MCF 10A (cell line): ENCODE data around the gene NFIB. TPM values are rescaled to one million over a fixed set of nuclear protein-coding genes. Genes with fewer than 3 reads are reported as not detected.

Source experiments
- BruUV-seq: library from RNA; stranded (reverse); fragments of 400-500 nt; replicated peaks from 2 replicates; lab custom pipeline; 2021; lab: Mats Ljungman, UMichigan
- CTCF ChIA-PET: fragments of 300-600 bp; sonication (Branson Sonifier 250); formaldehyde crosslinking; extraction: SDS; loops from one replicate; lab custom pipeline; 2021; ENCODE audit warnings: antibody characterized with exemption, inconsistent platforms; lab: Yijun Ruan, JAX
- POLR2A ChIA-PET: fragments of 300-600, 350-650 bp; sonication (Branson Sonifier 250); formaldehyde crosslinking; extraction: SDS; loops from one replicate; lab custom pipeline; 2020; ENCODE audit warnings: antibody characterized with exemption, inconsistent platforms; lab: Yijun Ruan, JAX
- DNase-seq: peaks from one replicate; pipeline ENCODE4 v3.0.0-alpha.2; 2018; ENCODE audit not compliant: unreplicated experiment
- H3K27ac Mint-ChIP-seq: one replicate; pipeline ENCODE4 v1.8.0; 2022; ENCODE audit warnings: mild to moderate bottlenecking, low read depth, mixed read lengths; ENCODE audit not compliant: unreplicated experiment
- H3K27me3 Mint-ChIP-seq: one replicate; pipeline ENCODE4 v1.8.0; 2022; ENCODE audit warnings: mixed read lengths; ENCODE audit not compliant: insufficient read depth, unreplicated experiment
- H3K36me3 Mint-ChIP-seq: one replicate; pipeline ENCODE4 v1.8.0; 2022; ENCODE audit warnings: mild to moderate bottlenecking, moderate library complexity, mixed read lengths; ENCODE audit not compliant: insufficient read depth, unreplicated experiment
- H3K4me1 Mint-ChIP-seq: one replicate; pipeline ENCODE4 v1.8.0; 2022; ENCODE audit warnings: mixed read lengths; ENCODE audit not compliant: insufficient read depth, unreplicated experiment
- H3K4me3 Mint-ChIP-seq: one replicate; pipeline ENCODE4 v1.8.0; 2022; ENCODE audit warnings: mild to moderate bottlenecking, moderate library complexity, mixed read lengths; ENCODE audit not compliant: unreplicated experiment
- H3K9me3 Mint-ChIP-seq: one replicate; pipeline ENCODE4 v1.8.0; 2022; ENCODE audit warnings: mixed read lengths; ENCODE audit not compliant: unreplicated experiment
- CTCF ChIP-seq: fragments of 200-600 bp; IDR thresholded peaks from one replicate; pipeline ENCODE4 v1.8.0; 2022; ENCODE audit warnings: antibody characterized with exemption, mild to moderate bottlenecking; ENCODE audit not compliant: unreplicated experiment
- intact Hi-C: fragments of 100-400 bp; cut with micrococcal nuclease; formaldehyde crosslinking; loops from 2 replicates; pipeline ENCODE4 v1.14.1; 2022
- total RNA-seq: library from RNA; stranded (reverse); gene quantifications from 2 replicates; pipeline ENCODE4 v1.2.3, GENCODE V29; 2022

NFIB gene
- total RNA-seq, 1 experiment from 2014 or later, result 70.8 TPM

- no peak for DNase-seq
- ChIA-PET CTCF (interaction anchor here (0.6 to 1.6 kb wide), 4 partner anchors 12 to 776 kb away, joined by 3 to 4 read pairs (median 3); no protein-coding TSS in a partner anchor), POLR2A (interaction anchor here (1.1 kb wide), 1 partner anchor 22 kb away, joined by 5 read pairs; no protein-coding TSS in a partner anchor)
- Mint-ChIP-seq H3K36me3 (peaks cover 17% of the 10 kb centered on the region), H3K4me1 (peaks cover 43% of the 10 kb centered on the region), H3K27ac (no peak overlapping the region), H3K4me3 (no peak overlapping the region), H3K27me3 (no peaks in the 10 kb centered on the region), H3K9me3 (no peaks in the 10 kb centered on the region)
- intact Hi-C loops, result no loop called here
- BruUV-seq, result no TSS peak
- no peak for TF ChIP-seq CTCF
These were observed 110.4 kb downstream of the NFIB start for GRCh38 chr9:14203356-14204056.

- BruUV-seq, result no TSS peak
- CTCF ChIA-PET, result no interaction called here
These were observed 115.0 kb downstream of the NFIB start for GRCh38 chr9:14198841-14199455.

GRCh38 chr9:14198047-14198840 lies 115.7 kb downstream of the NFIB start:
- ChIA-PET CTCF (interaction anchor here (0.8 to 1.2 kb wide), 4 partner anchors 8 to 770 kb away, joined by 3 to 4 read pairs (median 4); no protein-coding TSS in a partner anchor), POLR2A (interaction anchor here (0.7 to 2.1 kb wide), 9 partner anchors 7 to 122 kb away, joined by 3 to 8 read pairs (median 3); no protein-coding TSS in a partner anchor)
- Mint-ChIP-seq H3K27ac (peak overlapping the region; percentile 10), H3K27me3 (no peaks in the 10 kb centered on the region), H3K4me1 (peaks cover 25% of the 10 kb centered on the region), H3K36me3 (peaks cover 18% of the 10 kb centered on the region), H3K4me3 (no peak overlapping the region), H3K9me3 (no peaks in the 10 kb centered on the region)
- no TSS peak for BruUV-seq
- DNase-seq, result no peak
- intact Hi-C loops, result no loop called here
- TF ChIP-seq CTCF, result no peak

More at GRCh38 chr9:14198841-14199455, 115.0 kb downstream of the NFIB start:
- Mint-ChIP-seq H3K36me3 (peaks cover 22% of the 10 kb centered on the region), H3K4me1 (peaks cover 24% of the 10 kb centered on the region), H3K4me3 (no peak overlapping the region), H3K9me3 (no peaks in the 10 kb centered on the region), H3K27ac (peak overlapping the region; percentile 10), H3K27me3 (no peaks in the 10 kb centered on the region)
- DNase-seq, result peak; percentile 72
- TF ChIP-seq CTCF, result no peak
- intact Hi-C loops, result no loop called here
- POLR2A ChIA-PET, result interaction anchor here (0.7 to 3.4 kb wide), 10 partner anchors 9 to 121 kb away, joined by 3 to 17 read pairs (median 4); no protein-coding TSS in a partner anchor
